Thoracic aorta (tissue), 2 donors: ENCODE data around the gene SLC35C1. TPM values are rescaled to one million over a fixed set of nuclear protein-coding genes. Genes with fewer than 3 reads are reported as not detected.

Source experiments
- ATAC-seq: fragments of 150-250 bp; one replicate; pipeline ENCODE4 v1.8.0; 2017; ENCODE audit warnings: low read depth; ENCODE audit not compliant: insufficient number of reproducible peaks, low FRiP score
- DNase-seq: peaks from one replicate; pipeline ENCODE4 v3.0.0-alpha.2; 2020; ENCODE audit warnings: low spot score
- H3K27ac ChIP-seq, 2 donors: fragments of 200-600 bp; sonication (generic); 1 replicate in 1 of 2; 2 replicates in 1 of 2; pipeline ENCODE4 v1.5.1; 2016; ENCODE audit warnings: mild to moderate bottlenecking in 2 of 2, moderate library complexity in 2 of 2
- H3K27me3 ChIP-seq: fragments of 200-600 bp; sonication (generic); replicated peaks from 2 replicates; pipeline ENCODE4 v1.6.0; 2016; ENCODE audit warnings: mild to moderate bottlenecking; ENCODE audit not compliant: insufficient read depth
- H3K36me3 ChIP-seq: fragments of 200-600 bp; sonication (generic); one replicate; pipeline ENCODE4 v1.5.1; 2016
- H3K4me1 ChIP-seq, 2 donors: fragments of 200-600 bp; sonication (generic); 1 replicate in 1 of 2; 2 replicates in 1 of 2; pipeline versions ENCODE4 v1.5.1 to v1.6.0; 2016; ENCODE audit warnings: low read depth in 2 of 2, mild to moderate bottlenecking in 1 of 2; ENCODE audit not compliant: control insufficient read depth in 1 of 2
- H3K4me3 ChIP-seq: fragments of 200-600 bp; sonication (generic); 2 replicates; pipeline ENCODE4 v1.5.1; 2016; ENCODE audit warnings: mild to moderate bottlenecking
- H3K9me3 ChIP-seq: fragments of 200-600 bp; sonication (generic); 2 replicates; pipeline ENCODE4 v1.5.1; 2016
- CTCF ChIP-seq: fragments of 200-600 bp; sonication (generic); IDR thresholded peaks from one replicate; pipeline ENCODE4 v1.5.1; 2019; ENCODE audit warnings: antibody characterized with exemption
- total RNA-seq, 2 donors: library from RNA; depleted of rRNA; stranded (reverse); fragments of >200 nt; gene quantifications; one replicate each; pipeline versions ENCODE4 v1.1.0 to v1.2.3, GENCODE V29; 2016

The SLC35C1 gene
- total RNA-seq, 2 donors from 2014 or later = 18.8 to 28.4 TPM

- Histone ChIP-seq H3K27ac (no peak overlapping the region), H3K36me3 (no peaks in the 10 kb centered on the region), H3K4me1 (no peaks in the 10 kb centered on the region), H3K9me3 (no peaks in the 10 kb centered on the region), H3K4me3 (no peak overlapping the region), H3K27me3 (no peaks in the 10 kb centered on the region)
- DNase-seq (no peak), ATAC-seq (no peak)
- no peak for TF ChIP-seq CTCF
Observed at GRCh38 chr11:45796461-45796861, 8.5 kb upstream of the SLC35C1 start.

- Histone ChIP-seq H3K27ac (no peak overlapping the region), H3K9me3 (no peaks in the 10 kb centered on the region), H3K27me3 (no peaks in the 10 kb centered on the region), H3K36me3 (no peaks in the 10 kb centered on the region), H3K4me1 (no peaks in the 10 kb centered on the region), H3K4me3 (no peak overlapping the region)
- no peak for ATAC-seq
- no peak for DNase-seq
- no peak for TF ChIP-seq CTCF
Observed at GRCh38 chr11:45798793-45799441, 6.0 kb upstream of the SLC35C1 start.

- no peak overlapping the region for H3K4me3 ChIP-seq
- no peak for DNase-seq
- H3K27me3 ChIP-seq = no peaks in the 10 kb centered on the region
- no peaks in the 10 kb centered on the region for H3K4me1 ChIP-seq
- no peak for TF ChIP-seq CTCF
- no peak for ATAC-seq
- no peaks in the 10 kb centered on the region for H3K36me3 ChIP-seq
- no peaks in the 10 kb centered on the region for H3K9me3 ChIP-seq
- H3K27ac ChIP-seq = no peak overlapping the region
Observed at GRCh38 chr11:45799562-45799961, 5.4 kb upstream of the SLC35C1 start.

GRCh38 chr11:45800261-45800660, 4.7 kb upstream of the SLC35C1 start:
- H3K4me1 ChIP-seq = no peaks in the 10 kb centered on the region
- H3K27ac ChIP-seq = no peak overlapping the region
- H3K27me3 ChIP-seq = no peaks in the 10 kb centered on the region
- H3K9me3 ChIP-seq = no peaks in the 10 kb centered on the region
- no peak for TF ChIP-seq CTCF
- H3K4me3 ChIP-seq = no peak overlapping the region
- DNase-seq (no peak), ATAC-seq (no peak)
- H3K36me3 ChIP-seq = no peaks in the 10 kb centered on the region

- DNase-seq = no peak
- Histone ChIP-seq H3K36me3 (no peaks in the 10 kb centered on the region), H3K27ac (no peak overlapping the region), H3K9me3 (no peaks in the 10 kb centered on the region), H3K4me3 (no peak overlapping the region), H3K4me1 (peaks cover 12 to 15% of the 10 kb centered on the region in 2 donors), H3K27me3 (no peaks in the 10 kb centered on the region)
- ATAC-seq = no peak
- TF ChIP-seq CTCF = no peak
Observed at GRCh38 chr11:45801723-45802315, 3.1 kb upstream of the SLC35C1 start.
